K562 (cell line): ENCODE measurements around the gene MAGI2. TPM values are rescaled to one million over a fixed set of nuclear protein-coding genes. Genes with fewer than 3 reads are reported as not detected.

Experiments
- ATAC-seq: fragments of 200-7000 bp; cut with Tn5 transposase; 3 replicates; pipeline ENCODE4 v1.9.1; 2020; ENCODE audit warnings: moderate library complexity
- BruUV-seq: library from RNA; stranded (reverse); fragments of 400-500 nt; replicated peaks from 2 replicates; lab custom pipeline; 2021; lab: Mats Ljungman, UMichigan
- CTCF ChIA-PET: fragments of 300-600 bp; formaldehyde crosslinking; extraction: SDS; loops from one replicate; lab custom pipeline; 2021; ENCODE audit warnings: low intra/inter-chr PET ratio; lab: Yijun Ruan, JAX
- POLR2A ChIA-PET: fragments of 300-600, 350-650 bp; sonication (Branson Sonifier 250); formaldehyde crosslinking; extraction: SDS; loops from one replicate; lab custom pipeline; 2021; ENCODE audit warnings: antibody characterized with exemption, inconsistent platforms; lab: Yijun Ruan, JAX
- DNase-seq, 4 experiments: peaks; one replicate each; pipeline versions ENCODE4 v3.0.0 to v3.0.0-alpha.2; 2011 to 2018; ENCODE audit warnings: low spot score in 3 of 4, mixed read lengths in 3 of 4; ENCODE audit errors: extremely low read depth in 1 of 4
- FAIRE-seq: peaks from 2 replicates; lab custom pipeline; 2011; peaks lifted over from hg19 to GRCh38; lab: Jason Lieb, UNC
- H2AFZ ChIP-seq: 2 replicates; pipeline ENCODE4 v1.6.0; 2011; ENCODE audit warnings: low read depth, low read length, control low read depth, inconsistent platforms
- H3K27ac ChIP-seq: fragments of 200-600 bp; 3 replicates; pipeline ENCODE4 v1.8.0; 2011; ENCODE audit warnings: low read depth, mild to moderate bottlenecking, control low read depth, inconsistent platforms, low read length, moderate library complexity, mixed read lengths; ENCODE audit errors: extremely low read depth
- H3K27me3 ChIP-seq, 2 experiments: fragments of 300-600 bp in 1 of 2; 2 replicates in 1 of 2; 3 replicates in 1 of 2; pipeline versions ENCODE4 v1.6.0 to v1.8.0; 2011; ENCODE audit warnings: inconsistent platforms in 2 of 2, low read length in 2 of 2, mild to moderate bottlenecking in 1 of 2, mixed read lengths in 1 of 2, moderate library complexity in 1 of 2; ENCODE audit not compliant: control insufficient read depth in 2 of 2, insufficient read depth in 2 of 2
- H3K36me3 ChIP-seq: fragments of 300-600 bp; 3 replicates; pipeline ENCODE4 v1.8.0; 2011; ENCODE audit warnings: mild to moderate bottlenecking, low read length, inconsistent platforms; ENCODE audit not compliant: control insufficient read depth, insufficient read depth
- H3K4me1 ChIP-seq, 2 experiments: fragments of 200-600 bp in 1 of 2; replicated peaks in 1 of 2; 2 replicates in 1 of 2; 3 replicates in 1 of 2; pipeline versions ENCODE4 v1.5.1 to v1.8.0; 2011; ENCODE audit warnings: inconsistent platforms in 2 of 2, low read length in 2 of 2, mild to moderate bottlenecking in 1 of 2, mixed read lengths in 1 of 2, moderate library complexity in 1 of 2; ENCODE audit not compliant: control insufficient read depth in 2 of 2, insufficient read depth in 2 of 2
- H3K4me2 ChIP-seq: 2 replicates; pipeline ENCODE4 v1.6.1; 2011; ENCODE audit warnings: low read length, control low read depth, inconsistent platforms, mixed read lengths; ENCODE audit not compliant: insufficient read depth
- H3K4me3 ChIP-seq: fragments of 200-600 bp; sonication (generic), shearing (Covaris generic); 2 replicates; pipeline ENCODE4 v1.5.1; 2016; ENCODE audit warnings: control low read depth, inconsistent platforms
- H3K79me2 ChIP-seq: fragments of 200-600 bp; 3 replicates; pipeline ENCODE4 v1.8.0; 2011; ENCODE audit warnings: low read length, inconsistent platforms; ENCODE audit not compliant: control insufficient read depth, insufficient read depth
- H3K9ac ChIP-seq, 2 experiments: 2 replicates each; pipeline versions ENCODE4 v1.6.0 to v1.6.1; 2011; ENCODE audit warnings: low read depth in 2 of 2, low read length in 2 of 2, control low read depth in 1 of 2, inconsistent platforms in 1 of 2, mild to moderate bottlenecking in 1 of 2, mixed read lengths in 1 of 2; ENCODE audit not compliant: insufficient read depth in 1 of 2
- H3K9me1 ChIP-seq: one replicate; pipeline ENCODE4 v1.6.0; 2011; ENCODE audit warnings: inconsistent platforms, mild to moderate bottlenecking, low read length, moderate library complexity; ENCODE audit not compliant: control insufficient read depth, insufficient read depth
- H3K9me3 ChIP-seq: replicated peaks from 2 replicates; pipeline ENCODE4 v1.5.1; 2011; ENCODE audit warnings: low read depth, low read length, inconsistent platforms; ENCODE audit not compliant: control insufficient read depth, insufficient read depth
- H4K20me1 ChIP-seq: replicated peaks from 2 replicates; pipeline ENCODE4 v1.6.1; 2011; ENCODE audit warnings: low read length, inconsistent platforms, mixed read lengths; ENCODE audit not compliant: control insufficient read depth, insufficient read depth
- C11orf30 ChIP-seq: fragments of 450-650 bp; IDR thresholded peaks from 2 replicates; pipeline ENCODE4 v1.6.1; 2016; ENCODE audit warnings: low read depth, mild to moderate bottlenecking
- EGR1 ChIP-seq: fragments of 450-650 bp; conservative IDR thresholded peaks from 2 replicates; pipeline ENCODE4 v1.6.1; 2017; ENCODE audit warnings: mild to moderate bottlenecking
- FUS ChIP-seq: fragments of 200-400 bp; formaldehyde crosslinking; optimal IDR thresholded peaks from 2 replicates; pipeline ENCODE3; 2017; ENCODE audit warnings: low read depth, low read length
- GATAD2B ChIP-seq: fragments of 450-650 bp; IDR thresholded peaks from 2 replicates; pipeline ENCODE4 v1.6.1; 2017; ENCODE audit warnings: mild to moderate bottlenecking, borderline replicate concordance
- HSF4 ChIP-seq: fragments of 250-450 bp; sonication (Bioruptor Pico); IDR thresholded peaks from 2 replicates; pipeline ENCODE4 v2.1.2; 2022; ENCODE audit warnings: mild to moderate bottlenecking, moderate library complexity, borderline replicate concordance
- IFI16 ChIP-seq: fragments of 250-450 bp; sonication (Bioruptor Pico); IDR thresholded peaks from 2 replicates; pipeline ENCODE4 v2.1.2; 2022; ENCODE audit warnings: mild to moderate bottlenecking, inconsistent platforms
- MAFG ChIP-seq: fragments of 450-650 bp; conservative IDR thresholded peaks from 2 replicates; pipeline ENCODE4 v1.6.1; 2016; ENCODE audit warnings: missing genetic modification characterization, missing compliant biosample characterization
- MAX ChIP-seq: sonication (generic); formaldehyde crosslinking; IDR thresholded peaks from 2 replicates; pipeline ENCODE4 v1.9.0; 2022; ENCODE audit warnings: mild to moderate bottlenecking, missing genetic modification reagents
- MLLT1 ChIP-seq, 2 experiments: fragments of 450-650 bp; IDR thresholded peaks; 2 replicates each; pipeline ENCODE4 v1.6.1; 2016
- MYNN ChIP-seq, 2 experiments: sonication (generic); formaldehyde crosslinking in 1 of 2; IDR thresholded peaks; 2 replicates each; pipeline versions ENCODE4 v1.5.0 to v1.6.1; 2016 to 2020; ENCODE audit warnings: antibody characterized with exemption in 1 of 2, missing genetic modification reagents in 1 of 2
- POU5F1 ChIP-seq: fragments of 150-350 bp; IDR thresholded peaks from 2 replicates; pipeline ENCODE4 v1.6.1; 2014; ENCODE audit warnings: borderline replicate concordance, low read length, low read depth, mild to moderate bottlenecking; ENCODE audit not compliant: partially characterized antibody
- SP2 ChIP-seq: IDR thresholded peaks from 2 replicates; pipeline ENCODE4 v1.6.1; 2011; ENCODE audit warnings: mild to moderate bottlenecking, low read depth, low read length, moderate library complexity; ENCODE audit not compliant: poor library complexity, severe bottlenecking; ENCODE audit errors: extremely low read depth
- SRSF7 ChIP-seq: fragments of 200-400 bp; formaldehyde crosslinking; optimal IDR thresholded peaks from 2 replicates; pipeline ENCODE3; 2017; ENCODE audit warnings: mild to moderate bottlenecking, low read depth, low read length
- WGBS: fragments of 100-300 bp; shearing (Covaris generic); methylation state at CpG from one replicate; pipeline ENCODE4 v1.1.6; 2016; ENCODE audit warnings: low coverage, mixed read lengths; ENCODE audit not compliant: insufficient coverage; ENCODE audit errors: missing lambda C conversion rate; 5-methylcytosine and 5-hydroxymethylcytosine counted together
- in situ Hi-C: fragments of 300-500 bp; cut with MboI; formaldehyde crosslinking; loops from 4 replicates; pipeline ENCODE4 v1.15.0; 2018; ENCODE audit warnings: inconsistent platforms, mixed read lengths
- intact Hi-C: fragments of 100-400 bp; cut with micrococcal nuclease; formaldehyde crosslinking; loops from 2 replicates; pipeline ENCODE4 v1.14.2; 2022
- polyA plus RNA-seq, 8 experiments: library from polyadenylated mRNA; depleted of rRNA in 4 of 8; stranded (reverse) in 5 of 8; unstranded in 3 of 8; fragments of >200 nt; fragmentation: Nextera tagmentation in 2 of 8; fragmentation: Illumina TruSeq in 1 of 8; extraction: Ambion mirVana in 2 of 8; extraction: Trizol in 1 of 8; gene quantifications; 2 replicates each; pipeline versions ENCODE4 v1.2.1 to v1.2.3, GENCODE V29; 2011 to 2014; ENCODE audit warnings: inconsistent platforms in 1 of 8, missing spikeins in 1 of 8
- total RNA-seq, 7 experiments: library from RNA; depleted of rRNA in 6 of 7; stranded (reverse); fragments of >200 nt in 6 of 7; fragmentation: Illumina TruSeq in 2 of 7; extraction: Trizol in 2 of 7; gene quantifications; 2 replicates each; pipeline versions ENCODE4 v1.2.1 to v1.2.3, GENCODE V29; 2011 to 2021; ENCODE audit warnings: low replicate concordance in 1 of 7

MAGI2 gene
- total and polyA plus RNA-seq, 9 of the 15 experiments (the other 6 are each of a cell fraction or from before 2014, with no cell fraction given), result 0.27 to 1.4 (median 0.70) TPM

GRCh38 chr7:78114993-78115392 is 1338.5 kb downstream of the MAGI2 start (continued):
- TF ChIP-seq MAFG (tag) (peak; percentile 88), FUS (no peak), C11orf30 (peak; percentile 88)

GRCh38 chr7:78112488-78112887 is 1341.0 kb downstream of the MAGI2 start:
- no peak overlapping the region for H2AFZ ChIP-seq

More at GRCh38 chr7:78112488-78112887, 1341.0 kb downstream of the MAGI2 start:
- intact Hi-C loops, result no loop called here
- FAIRE-seq (no peak), DNase-seq (no peak), ATAC-seq (no peak)
- in situ Hi-C loops, result no loop called here
- H3K9me3 ChIP-seq, result no peaks in the 10 kb centered on the region
- H3K4me3 ChIP-seq, result no peak overlapping the region
- H3K79me2 ChIP-seq, result no peaks in the 10 kb centered on the region
- CTCF ChIA-PET, result no interaction called here
- WGBS, result 0% methylated on average over 5 of the region's 5 CpGs
- H4K20me1 ChIP-seq, result no peaks in the 10 kb centered on the region
- H3K27me3 ChIP-seq, result no peaks in the 10 kb centered on the region; a peak in 2 of 5 replicates
- H3K27ac ChIP-seq, result no peak overlapping the region
- no peaks in the 10 kb centered on the region for H3K9me1 ChIP-seq
- H3K4me1 ChIP-seq, result no peaks in the 10 kb centered on the region
- no peak overlapping the region; a peak in 1 of 4 replicates for H3K9ac ChIP-seq
- H3K4me2 ChIP-seq, result no peak overlapping the region
- POLR2A ChIA-PET, result no interaction called here
- no peaks in the 10 kb centered on the region for H3K36me3 ChIP-seq
- no TSS peak for BruUV-seq
- TF ChIP-seq IFI16 (no peak), HSF4 (CRISPR knock-in tag) (no peak), EGR1 (no peak), SRSF7 (no peak), MLLT1 (IDR thresholded peaks at IDR 0.05) (no peak), SP2 (no peak), MAX (CRISPR knock-in tag) (no peak), GATAD2B (no peak), POU5F1 (no peak), MYNN (IDR thresholded peaks at IDR 0.05) (no peak), MYNN (CRISPR knock-in tag; IDR thresholded peaks at IDR 0.05) (no peak)
